GM12864 (cell line): Measurements from ENCODE around the gene IGFBP6.

Experiments used
- DNase-seq: peaks from one replicate; pipeline ENCODE4 v3.0.0-alpha.2; 2011; ENCODE audit warnings: low read depth
- H3K4me3 ChIP-seq: 2 replicates; pipeline ENCODE4 v1.5.1; 2011; ENCODE audit warnings: mild to moderate bottlenecking, low read depth, low read length, control low read depth
- TF ChIP-seq, protein P1 (sequence below): IDR thresholded peaks from 2 replicates; pipeline ENCODE4 v1.5.1; 2011; ENCODE audit warnings: low read depth, mild to moderate bottlenecking, moderate library complexity, low read length, control low read depth, inconsistent platforms; ENCODE audit errors: missing control alignments

The IGFBP6 gene

DNA sequence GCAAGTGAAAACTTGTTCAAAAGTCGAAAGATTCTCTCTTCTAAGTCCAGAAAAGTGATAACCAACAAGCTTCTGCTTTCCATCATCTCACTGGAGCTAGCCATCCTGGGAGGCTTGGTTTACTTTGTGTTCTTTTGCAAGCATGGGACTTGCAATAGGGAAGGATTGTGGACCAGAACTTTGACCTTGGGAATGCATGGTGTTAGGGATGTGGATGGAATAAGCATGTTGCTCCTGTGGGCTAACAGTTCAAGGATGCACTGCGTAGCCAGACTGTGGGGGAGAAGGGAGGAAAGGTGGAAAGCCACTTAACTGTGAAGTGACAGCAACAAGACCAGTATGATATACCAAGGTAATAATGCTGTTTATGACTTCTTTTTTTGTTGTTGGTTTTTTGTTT, 34.4 kb downstream of the IGFBP6 start:
- TF ChIP-seq, protein P1, sequence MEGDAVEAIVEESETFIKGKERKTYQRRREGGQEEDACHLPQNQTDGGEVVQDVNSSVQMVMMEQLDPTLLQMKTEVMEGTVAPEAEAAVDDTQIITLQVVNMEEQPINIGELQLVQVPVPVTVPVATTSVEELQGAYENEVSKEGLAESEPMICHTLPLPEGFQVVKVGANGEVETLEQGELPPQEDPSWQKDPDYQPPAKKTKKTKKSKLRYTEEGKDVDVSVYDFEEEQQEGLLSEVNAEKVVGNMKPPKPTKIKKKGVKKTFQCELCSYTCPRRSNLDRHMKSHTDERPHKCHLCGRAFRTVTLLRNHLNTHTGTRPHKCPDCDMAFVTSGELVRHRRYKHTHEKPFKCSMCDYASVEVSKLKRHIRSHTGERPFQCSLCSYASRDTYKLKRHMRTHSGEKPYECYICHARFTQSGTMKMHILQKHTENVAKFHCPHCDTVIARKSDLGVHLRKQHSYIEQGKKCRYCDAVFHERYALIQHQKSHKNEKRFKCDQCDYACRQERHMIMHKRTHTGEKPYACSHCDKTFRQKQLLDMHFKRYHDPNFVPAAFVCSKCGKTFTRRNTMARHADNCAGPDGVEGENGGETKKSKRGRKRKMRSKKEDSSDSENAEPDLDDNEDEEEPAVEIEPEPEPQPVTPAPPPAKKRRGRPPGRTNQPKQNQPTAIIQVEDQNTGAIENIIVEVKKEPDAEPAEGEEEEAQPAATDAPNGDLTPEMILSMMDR, result no peak
- DNase-seq, result no peak
- H3K4me3 ChIP-seq, result no peak overlapping the region

DNA sequence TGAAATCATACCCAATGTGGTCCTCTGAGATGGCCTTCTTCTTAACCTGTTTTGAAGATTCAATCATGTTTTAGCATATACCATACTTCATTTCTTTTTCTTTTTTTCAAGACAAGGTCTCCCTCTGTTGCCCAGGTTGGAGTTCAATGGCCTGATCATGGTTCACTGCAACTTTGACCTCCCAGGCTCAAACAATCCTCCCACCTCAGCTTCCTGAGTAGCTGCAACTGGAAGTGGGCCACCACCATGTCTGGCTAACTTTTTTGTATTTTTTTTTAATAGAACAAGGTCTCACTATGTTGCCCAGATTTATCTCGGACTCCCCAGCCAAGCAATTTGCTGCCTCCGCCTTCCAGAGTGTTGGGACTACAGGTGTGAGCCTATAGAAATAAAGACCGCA, 36.3 kb downstream of the IGFBP6 start:
- no peak for DNase-seq
- TF ChIP-seq, protein P1, result no peak
- no peak overlapping the region for H3K4me3 ChIP-seq

DNA sequence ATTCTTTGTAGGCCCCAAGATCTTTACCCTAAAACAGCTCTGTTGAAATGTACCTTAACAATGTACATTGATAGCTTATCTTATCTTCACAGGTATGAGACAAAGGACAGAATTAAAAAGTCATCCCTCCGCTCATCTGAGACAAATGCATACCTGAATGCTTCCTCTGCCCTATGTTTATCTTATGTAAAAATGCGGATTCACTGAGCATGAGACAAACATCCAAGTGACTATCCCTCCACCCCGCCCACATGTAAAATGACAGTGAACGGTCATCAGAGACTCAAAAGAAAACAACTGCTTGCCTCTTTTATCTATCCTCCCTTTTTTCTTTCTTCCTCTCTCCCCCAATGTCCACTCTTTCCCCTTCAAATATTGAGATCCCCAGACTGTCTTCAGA, 45.9 kb downstream of the IGFBP6 start:
- H3K4me3 ChIP-seq, result no peak overlapping the region
- DNase-seq, result no peak
- TF ChIP-seq, protein P1, result no peak

DNA sequence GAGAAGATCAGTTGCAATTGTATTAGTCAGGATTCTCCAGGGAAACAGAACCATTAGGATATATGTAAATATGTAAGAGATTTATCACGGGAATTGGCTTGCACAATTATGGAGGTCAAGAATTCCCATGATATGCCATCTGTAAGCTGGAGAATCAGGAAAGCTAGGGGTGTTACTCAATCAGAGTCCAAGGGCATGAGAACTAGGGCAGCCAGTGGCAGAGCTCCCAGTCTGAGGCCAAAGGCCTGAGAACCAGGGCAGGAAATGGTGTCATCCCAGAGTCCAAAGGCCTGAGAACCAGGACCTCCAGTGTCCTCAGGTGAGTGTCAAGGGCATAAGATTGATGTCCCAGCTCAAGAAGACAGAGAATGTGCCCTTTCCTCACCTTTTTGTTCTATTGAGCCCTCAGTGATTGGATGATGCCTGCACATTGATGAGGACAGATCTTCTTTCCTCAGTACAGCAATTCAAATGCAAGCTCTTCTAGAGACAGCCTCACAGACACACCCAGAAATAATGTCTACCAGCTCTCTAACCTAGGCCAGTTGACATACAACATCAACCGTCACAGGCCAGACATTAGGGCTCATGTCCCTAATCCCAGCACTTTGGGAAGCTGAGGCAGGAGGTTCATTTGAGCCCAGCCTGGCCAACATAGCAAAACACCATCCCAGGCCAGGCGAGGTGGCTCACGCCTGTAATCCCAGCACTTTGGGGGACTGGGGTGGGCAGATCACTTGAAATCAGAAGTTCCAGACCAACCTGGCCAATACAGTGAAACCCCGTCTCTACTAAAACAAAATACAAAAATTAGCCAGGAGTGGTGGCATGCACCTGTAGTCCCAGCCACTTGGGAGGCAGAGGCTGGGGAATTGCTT, 48.2 kb downstream of the IGFBP6 start:
- no peak for DNase-seq
- no peak overlapping the region for H3K4me3 ChIP-seq
- TF ChIP-seq, protein P1, result no peak

DNA sequence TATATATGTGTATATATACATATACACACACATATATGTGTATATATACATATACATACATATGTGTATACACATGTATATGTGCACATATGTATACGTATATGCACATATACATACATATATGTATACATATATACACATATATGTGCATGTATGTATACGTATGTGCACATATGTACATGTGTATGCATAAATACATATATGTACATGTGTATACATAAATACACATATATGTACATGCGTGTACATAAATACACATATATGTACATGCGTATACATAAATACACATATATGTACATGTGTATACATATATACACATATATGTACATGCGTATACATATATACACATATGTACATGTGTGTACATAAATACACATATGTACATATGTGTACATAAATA, 49.7 kb downstream of the IGFBP6 start:
- TF ChIP-seq, protein P1, result no peak
- H3K4me3 ChIP-seq, result no peak overlapping the region
- DNase-seq, result no peak

DNA sequence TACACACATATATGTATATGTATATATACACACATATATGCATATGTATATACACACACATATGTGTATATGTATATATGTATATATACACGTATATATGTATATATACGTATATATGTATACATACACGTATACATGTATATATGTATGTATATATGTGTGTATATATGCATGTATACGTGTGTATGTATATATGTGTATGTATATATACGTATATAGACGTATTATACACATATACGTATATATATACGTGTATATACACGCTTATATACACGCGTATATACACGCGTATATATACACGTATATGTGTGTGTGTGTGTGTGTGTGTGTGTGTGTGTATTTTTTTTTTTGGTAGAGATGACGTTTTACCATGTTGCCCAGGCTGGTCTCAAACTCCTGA, 50.2 kb downstream of the IGFBP6 start:
- no peak for DNase-seq
- TF ChIP-seq, protein P1, result no peak
- H3K4me3 ChIP-seq, result no peak overlapping the region

DNA sequence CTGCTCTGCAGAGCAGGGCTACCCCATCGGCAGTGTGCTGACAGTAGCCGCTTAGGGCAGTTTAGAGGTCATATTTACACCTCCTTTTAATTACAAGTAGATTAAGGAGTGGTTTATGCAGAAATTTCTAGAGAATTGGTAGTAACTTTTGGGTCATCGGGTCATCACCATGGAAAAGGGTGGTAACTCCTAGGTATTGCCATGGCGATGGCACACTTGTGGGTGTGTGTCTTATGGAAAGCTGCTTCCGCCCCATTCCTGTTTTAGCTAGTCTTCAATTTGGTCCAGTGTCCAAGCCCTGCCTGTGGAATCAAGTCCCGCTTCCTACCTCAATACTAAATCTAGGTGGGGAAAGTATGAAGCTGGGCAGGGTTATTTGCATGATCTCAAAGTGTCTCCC, 53.6 kb downstream of the IGFBP6 start:
- H3K4me3 ChIP-seq, result no peak overlapping the region
- TF ChIP-seq, protein P1, result no peak
- no peak for DNase-seq
